NCI-H1694 treated with DMSO at 0.1 percent for 48 hours (cell line): Measurements from ENCODE around the gene PITX2.
"Not testable (repeated sequence)": the region's sequence is repeated elsewhere in the genome, so short reads cannot be mapped to it uniquely, and the experiment has no call there.

ENCODE experiments used
- DNase-seq: peaks from one replicate; lab custom pipeline; 2025; lab: John Stamatoyannopoulos, UW

The PITX2 gene

DNA sequence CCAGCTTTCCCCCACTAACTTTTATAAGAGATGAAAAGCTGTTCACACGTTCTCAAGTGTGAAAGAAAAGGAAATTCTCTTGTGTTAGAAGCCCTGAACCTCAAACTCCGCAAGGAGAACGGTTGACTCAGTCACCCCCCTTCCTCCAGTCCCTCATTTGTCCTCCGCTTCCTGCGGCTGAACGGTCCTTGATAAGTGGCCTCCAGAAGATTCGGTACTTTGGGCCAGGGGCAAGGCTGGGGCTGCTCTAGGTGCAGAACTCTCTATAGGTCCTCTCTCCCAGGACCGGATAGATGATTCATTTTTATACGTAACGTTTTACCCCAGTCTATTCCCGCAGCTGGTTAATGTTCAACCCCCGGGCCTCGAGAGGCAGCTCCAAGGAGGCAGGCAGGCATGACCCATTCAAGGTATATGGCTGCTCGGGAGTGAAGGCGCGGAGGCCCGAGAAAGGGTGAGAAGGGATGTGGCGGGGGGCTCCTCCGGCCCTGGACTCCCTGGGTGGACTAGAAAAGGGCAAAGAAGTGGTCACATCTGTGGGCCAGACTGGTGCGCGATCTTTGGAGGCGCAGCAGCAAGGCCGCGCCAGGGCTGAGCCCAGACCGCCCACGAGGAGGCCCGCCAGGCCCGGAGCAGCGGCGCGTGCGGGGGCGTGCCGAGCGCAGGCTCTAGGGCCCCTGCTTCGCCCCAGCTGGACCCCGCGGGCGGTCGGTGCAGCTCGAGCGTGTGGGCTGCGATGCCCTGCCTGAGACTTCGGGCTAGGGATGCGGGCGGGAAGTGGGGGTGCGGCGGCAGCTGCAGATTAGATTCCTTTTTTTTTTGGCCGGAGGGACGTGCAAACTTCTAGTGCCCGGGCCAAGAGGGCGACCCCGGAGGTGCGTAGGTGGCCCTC is 11.7 kb downstream of the PITX2 start:
- no peak for DNase-seq

DNA sequence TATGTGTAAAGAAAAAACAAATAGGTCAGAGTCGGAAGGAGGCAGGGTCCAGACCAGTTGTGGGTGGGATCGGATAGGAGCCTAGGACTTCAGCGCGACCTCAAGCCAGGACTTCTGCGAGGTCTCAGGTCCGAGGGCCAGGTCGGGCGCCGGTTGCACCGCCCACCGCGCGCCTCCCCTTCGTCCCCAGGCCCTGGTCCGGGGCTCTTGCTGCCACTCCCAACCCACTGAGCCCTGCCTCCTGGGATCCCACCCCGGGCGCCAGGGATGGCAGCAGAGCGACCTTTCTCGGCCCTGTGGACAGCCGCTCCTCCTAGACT is 12.3 kb downstream of the PITX2 start:
- no peak for DNase-seq

DNA sequence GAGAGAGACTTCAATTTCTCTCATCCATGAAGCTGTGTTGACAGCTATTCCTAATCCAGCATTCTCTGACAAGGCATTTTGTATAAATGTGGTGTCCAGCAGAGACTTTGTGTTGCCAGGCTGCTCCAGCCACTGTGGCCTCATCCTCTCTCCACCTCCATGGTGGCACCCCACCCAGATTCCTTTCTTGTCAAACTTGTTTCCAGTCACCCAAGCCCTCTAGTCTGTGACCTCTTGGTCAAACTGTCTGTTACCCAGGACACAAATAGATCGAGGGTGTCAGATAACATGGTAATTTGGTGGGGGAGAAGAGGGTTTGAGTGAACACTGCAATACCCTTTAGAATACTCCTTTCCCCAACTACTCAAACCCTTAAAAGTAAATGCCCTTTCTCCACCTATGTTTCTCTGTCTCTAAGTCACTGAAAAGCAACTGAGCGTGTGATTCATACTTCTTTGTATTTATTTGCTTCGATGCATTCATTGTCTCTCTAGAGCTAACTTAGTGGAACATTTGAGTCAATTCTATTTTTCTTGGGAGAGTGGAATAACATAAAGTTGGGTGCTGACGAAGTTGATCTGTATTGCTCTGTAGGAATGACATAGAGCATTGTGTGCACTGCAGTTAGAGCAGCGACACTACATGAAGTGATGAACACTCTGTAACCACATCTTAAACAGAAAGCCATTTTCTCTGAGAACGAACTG is 13.7 kb downstream of the PITX2 start:
- no peak for DNase-seq

DNA sequence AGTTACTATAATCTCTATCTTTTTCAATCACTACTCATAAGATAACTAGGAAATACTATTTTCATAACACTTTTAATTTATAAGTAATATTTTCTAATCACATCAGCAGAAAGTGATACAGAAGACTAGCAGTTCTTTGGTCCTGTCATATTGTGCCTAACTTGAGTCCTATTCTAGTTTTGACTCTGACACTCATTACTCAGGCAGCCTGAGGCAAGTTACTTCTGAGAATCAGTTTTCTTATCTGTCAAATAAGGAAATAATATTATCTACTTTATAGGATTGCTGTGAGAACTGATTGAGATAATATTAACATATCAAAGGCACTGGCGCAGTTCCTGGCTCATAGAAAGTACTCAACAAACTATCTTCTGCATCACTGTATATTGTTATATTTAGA is 17.8 kb downstream of the PITX2 start:
- DNase-seq: no peak

DNA sequence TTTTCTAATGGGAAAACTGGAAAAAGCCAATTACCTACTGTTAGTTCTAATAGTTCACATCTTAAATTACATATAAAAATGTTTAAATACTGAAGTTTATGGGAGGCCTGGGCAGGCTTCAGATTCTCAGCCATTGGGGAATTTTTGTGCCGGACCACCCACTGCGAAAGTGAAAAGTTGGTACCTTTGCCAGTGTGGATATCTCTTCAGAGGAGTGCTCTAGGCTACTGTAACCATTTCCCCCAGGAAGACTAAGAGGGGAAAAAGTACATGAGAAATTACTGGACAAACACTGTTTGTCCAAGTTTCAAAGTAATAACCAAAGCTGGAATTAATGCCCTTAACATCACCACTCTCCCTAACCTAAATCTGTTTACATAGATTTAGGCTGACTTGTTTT is 20.8 kb downstream of the PITX2 start:
- DNase-seq: no peak

DNA sequence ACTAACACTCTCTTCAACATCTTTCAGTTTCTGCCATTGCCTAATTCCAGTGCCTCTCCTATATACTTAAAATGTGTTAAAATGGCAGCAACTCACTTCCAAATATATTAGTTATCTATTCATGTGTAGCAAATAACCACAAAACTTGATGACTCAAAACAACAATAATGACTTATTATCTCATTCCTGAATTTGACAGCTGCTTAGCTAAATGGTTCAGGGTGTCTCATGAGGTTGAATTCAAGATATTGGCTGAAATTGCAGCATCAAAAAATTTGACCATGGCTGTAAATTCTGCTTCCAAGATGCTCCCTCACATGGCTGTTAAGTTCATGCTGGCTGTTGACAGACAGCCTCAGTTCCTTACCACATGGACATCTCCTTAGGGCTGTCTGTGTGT is 25.3 kb downstream of the PITX2 start:
- no peak for DNase-seq

DNA sequence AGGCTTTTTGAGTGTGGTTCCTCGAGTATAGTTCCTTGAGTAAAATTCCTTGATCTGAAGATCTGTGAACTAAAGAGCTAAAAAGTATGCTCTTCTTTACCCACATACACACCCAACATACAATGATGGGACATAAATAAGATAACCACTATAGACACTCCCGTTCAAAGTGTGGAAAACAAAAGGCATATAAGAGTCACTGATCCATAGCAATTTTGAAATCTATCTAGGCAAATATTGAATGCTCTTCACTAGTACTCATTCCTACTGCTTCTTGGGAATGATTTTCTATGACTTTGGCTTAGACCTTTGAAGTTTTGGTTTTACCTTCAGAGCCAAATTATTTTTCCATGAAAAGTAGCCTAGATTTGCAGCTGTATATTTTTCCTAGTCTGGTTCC is 26.4 kb downstream of the PITX2 start:
- DNase-seq: no peak

DNA sequence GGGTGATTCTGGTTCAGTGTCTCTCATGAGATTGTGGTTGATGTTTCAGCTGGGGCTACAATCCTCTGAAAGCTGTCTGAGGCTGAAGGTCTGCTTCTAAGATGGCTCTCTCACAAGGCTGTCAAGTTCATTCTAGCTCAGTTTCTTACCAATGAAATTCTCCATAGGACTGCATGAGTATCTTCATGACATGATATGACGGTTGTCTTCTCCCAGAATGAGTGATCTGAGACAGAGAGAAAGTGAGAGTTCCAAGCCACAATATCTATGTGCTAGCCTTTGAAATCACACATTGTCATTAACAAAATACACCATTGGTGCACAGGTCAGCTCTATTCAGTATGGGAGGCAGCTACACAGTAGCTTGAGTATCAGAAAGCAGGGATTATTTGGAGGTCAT is 27.3 kb downstream of the PITX2 start:
- no peak for DNase-seq

DNA sequence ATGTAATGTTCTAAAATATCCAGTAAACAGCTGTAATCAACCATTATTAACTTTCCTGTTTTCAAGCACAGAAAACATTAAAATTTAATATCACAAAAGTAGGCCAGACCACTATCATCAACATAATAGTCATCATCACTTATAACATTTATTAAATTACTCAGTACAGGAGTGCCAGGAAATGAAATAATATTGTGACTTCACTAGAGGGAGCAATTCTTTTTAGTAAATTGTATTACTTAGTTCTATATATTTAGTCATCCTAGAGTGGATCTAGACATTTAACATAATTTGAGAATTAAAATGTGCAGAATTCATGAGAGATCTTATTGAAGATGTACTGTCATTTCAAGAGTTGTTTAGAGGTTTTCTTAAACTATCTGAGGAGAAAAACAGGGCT is 33.6 kb downstream of the PITX2 start:
- no peak for DNase-seq

DNA sequence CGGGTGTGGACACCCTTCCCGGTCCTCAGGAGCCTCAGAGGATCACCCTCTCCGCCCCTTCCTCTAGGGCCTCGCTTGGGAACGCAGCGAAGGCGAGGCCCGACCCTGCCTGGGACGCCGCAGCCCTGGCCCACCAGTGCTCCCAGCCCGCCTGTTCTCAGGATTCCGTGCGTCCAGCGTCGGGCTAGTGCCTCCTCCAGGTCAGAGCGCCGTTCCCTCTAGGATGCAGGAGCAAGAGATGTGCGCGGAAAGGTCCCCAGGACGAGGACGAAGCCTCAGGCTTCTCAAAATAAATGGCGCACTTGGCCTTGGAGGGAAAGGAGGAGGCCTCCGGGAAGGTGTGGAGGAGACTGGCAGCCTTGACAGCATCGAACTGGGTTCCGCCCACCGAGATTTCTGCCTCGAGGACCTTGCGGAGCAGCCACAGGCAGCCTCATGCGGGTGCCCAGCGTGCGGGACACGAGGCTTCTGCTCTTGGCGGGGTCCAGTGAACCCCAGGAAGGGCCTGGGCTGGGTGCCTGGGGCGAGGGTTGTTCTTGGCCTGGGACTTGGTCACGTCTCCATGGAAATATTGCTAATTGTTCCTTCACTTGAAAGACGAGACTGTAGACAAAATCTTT is 35.1 kb downstream of the PITX2 start:
- DNase-seq: no peak

DNA sequence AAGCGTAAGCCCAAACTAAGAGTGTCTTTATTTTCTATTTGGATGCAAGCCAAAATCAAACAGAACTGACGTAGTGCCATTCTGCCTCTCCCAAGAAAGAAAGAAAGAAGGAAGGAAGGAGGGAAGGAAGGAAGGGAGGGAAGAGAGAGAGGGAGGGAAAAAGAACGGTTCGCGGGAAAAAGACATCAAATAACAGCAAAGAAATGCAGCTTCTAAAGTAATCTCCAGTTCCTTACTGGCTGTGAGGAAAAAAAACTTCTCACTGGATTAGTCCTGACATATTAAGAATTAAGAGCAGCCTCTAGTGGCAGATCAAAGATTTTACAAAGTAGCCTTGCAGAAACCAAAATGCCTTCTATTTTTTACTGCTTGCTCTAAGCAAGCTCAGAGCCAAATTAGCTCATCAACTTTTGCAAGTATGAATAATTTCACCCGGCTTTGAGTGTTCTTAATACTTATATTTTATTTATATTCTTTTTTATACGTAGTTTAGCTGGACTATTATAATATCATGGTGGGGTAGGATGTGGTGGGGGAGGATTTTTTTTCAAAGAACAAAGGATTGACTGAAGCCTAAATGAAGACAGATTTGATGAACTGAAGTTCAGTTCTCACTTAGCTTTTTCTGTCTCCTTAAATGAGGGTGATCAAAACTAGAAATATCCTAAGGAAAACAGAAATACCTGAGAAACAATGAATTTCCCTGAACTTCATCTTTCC is 36.6 kb downstream of the PITX2 start:
- DNase-seq: no peak

DNA sequence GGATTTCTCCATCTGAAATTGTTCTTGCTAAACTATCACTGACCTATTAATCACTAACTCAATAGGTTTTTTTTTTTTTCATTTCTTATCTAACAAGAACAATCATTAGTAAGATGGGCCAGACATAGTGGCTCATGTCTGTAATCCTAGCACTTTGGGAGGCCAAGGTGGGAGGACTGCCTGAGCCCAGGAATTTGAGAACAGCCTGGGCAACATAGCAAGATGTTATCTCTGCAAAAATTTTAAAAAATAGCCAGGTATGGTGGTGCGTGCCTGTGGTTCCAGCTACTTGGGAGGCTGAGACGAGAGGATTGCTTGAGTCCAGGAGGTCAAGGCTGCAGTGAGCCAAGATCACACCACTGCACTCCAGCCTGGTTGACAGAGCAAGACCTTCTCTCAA is 46.2 kb downstream of the PITX2 start:
- DNase-seq: not testable (repeated sequence)
